Measurements from ENCODE around the gene SMC3. TPM values are rescaled to one million over a fixed set of nuclear protein-coding genes. Genes with fewer than 3 reads are reported as not detected.

The SMC3 gene
- polyA plus RNA-seq, 1 of the 3 experiments (the other 2 are of a cell fraction), result 10.1 TPM

DNA sequence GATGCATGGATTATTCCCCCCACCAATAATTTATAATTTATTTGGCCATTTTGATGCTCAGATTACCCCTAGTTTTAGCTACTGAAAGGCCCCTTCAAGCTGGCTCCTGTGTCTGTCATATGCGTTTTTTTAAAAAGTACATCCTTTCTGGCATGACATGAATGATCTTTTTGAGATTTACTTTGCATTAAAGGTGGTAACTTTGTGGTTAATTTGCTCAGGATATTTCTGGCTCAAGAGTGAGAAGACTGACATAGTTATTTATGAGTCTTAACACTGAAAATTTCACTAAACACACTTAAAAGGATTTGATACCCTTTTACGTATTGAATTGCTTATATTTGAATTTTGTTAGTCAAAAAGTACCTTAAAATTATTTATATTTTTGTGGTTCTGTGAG, 5.4 kb downstream of the SMC3 start:
- no peak overlapping the region for H3K4me3 ChIP-seq (ENCODE audit: low read depth in 2 of 2, low read length in 1 of 2)
- no peak overlapping the region for H3K9ac ChIP-seq
- peaks cover 42 to 63% of the 10 kb centered on the region in 2 experiments for H3K36me3 ChIP-seq (replicated peaks in 1 of 2; ENCODE audit: control insufficient read depth in 1 of 2, insufficient read depth in 2 of 2, low read length in 1 of 2)
- H3K27ac ChIP-seq (ENCODE audit: low read depth in 2 of 2, low read length in 1 of 2), result no peak overlapping the region
- H3F3A ChIP-seq (replicated peaks; ENCODE audit: insufficient read depth), result peaks cover 4% of the 10 kb centered on the region
- ChIA-PET POLR2A (no interaction called here), CTCF (interaction anchor here (0.7 to 1.0 kb wide), 2 partner anchors 11 to 27 kb away, joined by 3 read pairs; no protein-coding TSS in a partner anchor)
- 94% methylated on average over 2 of the region's 2 CpGs for WGBS (ENCODE audit: low lambda C conversion rate)
- H3K4me2 ChIP-seq, result no peak overlapping the region
- H4K20me1 ChIP-seq (ENCODE audit: insufficient read depth), result peaks cover 23% of the 10 kb centered on the region
- DNase-seq, result no peak
- H3K9me2 ChIP-seq, result no peaks in the 10 kb centered on the region
- H3K27me3 ChIP-seq (ENCODE audit: insufficient read depth), result no peaks in the 10 kb centered on the region
- peaks cover 96% of the 10 kb centered on the region for H3K79me2 ChIP-seq (ENCODE audit: insufficient read depth)
- H2AFZ ChIP-seq (ENCODE audit: low read depth), result no peak overlapping the region
- TF ChIP-seq MXI1 (IDR thresholded peaks at IDR 0.05; ENCODE audit: low read depth, low read length) (no peak), CHD2 (IDR thresholded peaks at IDR 0.05; ENCODE audit: low read length, partially characterized antibody) (no peak), GABPA (IDR thresholded peaks at IDR 0.05; ENCODE audit: low read depth) (no peak), JUND (IDR thresholded peaks at IDR 0.05) (no peak), RCOR1 (IDR thresholded peaks at IDR 0.05; ENCODE audit: low read length) (no peak), RFX5 (IDR thresholded peaks at IDR 0.05; ENCODE audit: low read length) (no peak)
- H3K9me3 ChIP-seq, result no peaks in the 10 kb centered on the region
- peaks cover 12 to 18% of the 10 kb centered on the region in 2 experiments; a peak in 3 of 4 replicates for H3K4me1 ChIP-seq (ENCODE audit: control insufficient read depth in 1 of 2, insufficient read depth in 2 of 2, low read depth in 1 of 2, low read length in 1 of 2)

DNA sequence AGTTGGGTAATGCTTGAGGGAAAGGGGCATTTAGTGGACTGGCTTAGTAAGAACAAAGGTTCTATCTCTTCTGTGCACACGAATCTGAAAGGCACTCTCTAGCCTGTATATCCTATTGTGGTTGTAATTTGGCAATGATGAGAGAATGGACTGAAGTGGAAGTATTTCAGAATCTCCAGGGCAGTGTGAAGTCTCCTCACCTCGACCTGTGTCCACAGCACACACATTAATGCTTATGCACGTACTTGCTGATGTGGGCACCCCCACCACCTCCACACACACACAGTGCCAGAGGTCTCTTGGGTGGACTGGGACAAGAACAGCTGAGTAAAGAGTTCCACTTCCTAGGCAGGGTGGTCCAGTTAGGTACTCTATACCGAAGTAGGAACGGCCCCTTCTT, 6.9 kb downstream of the SMC3 start:
- Histone ChIP-seq H3K9me3 (no peaks in the 10 kb centered on the region), H3K9ac (no peak overlapping the region), H3K4me3 (ENCODE audit: low read depth in 2 of 2, low read length in 1 of 2) (no peak overlapping the region), H3K27me3 (ENCODE audit: insufficient read depth) (no peaks in the 10 kb centered on the region), H4K20me1 (ENCODE audit: insufficient read depth) (peaks cover 12% of the 10 kb centered on the region; the same call in 1 of the 2 replicates), H3K4me2 (no peak overlapping the region), H3F3A (replicated peaks; ENCODE audit: insufficient read depth) (peaks cover 7% of the 10 kb centered on the region), H3K27ac (ENCODE audit: low read depth in 2 of 2, low read length in 1 of 2) (no peak overlapping the region; a peak in 1 of 4 replicates), H3K36me3 (replicated peaks in 1 of 2; ENCODE audit: control insufficient read depth in 1 of 2, insufficient read depth in 2 of 2, low read length in 1 of 2) (peaks cover 57 to 78% of the 10 kb centered on the region in 2 experiments), H3K9me2 (no peaks in the 10 kb centered on the region), H2AFZ (ENCODE audit: low read depth) (no peak overlapping the region), H3K4me1 (ENCODE audit: control insufficient read depth in 1 of 2, insufficient read depth in 2 of 2, low read depth in 1 of 2, low read length in 1 of 2) (peaks cover 12% of the 10 kb centered on the region in 2 experiments; a peak in 3 of 4 replicates), H3K79me2 (ENCODE audit: insufficient read depth) (peaks cover 87% of the 10 kb centered on the region)
- 94% methylated on average over 5 of the region's 5 CpGs for WGBS (ENCODE audit: low lambda C conversion rate)
- no peak for TF ChIP-seq RFX5 (IDR thresholded peaks at IDR 0.05; ENCODE audit: low read length)
- TF ChIP-seq, protein P1, sequence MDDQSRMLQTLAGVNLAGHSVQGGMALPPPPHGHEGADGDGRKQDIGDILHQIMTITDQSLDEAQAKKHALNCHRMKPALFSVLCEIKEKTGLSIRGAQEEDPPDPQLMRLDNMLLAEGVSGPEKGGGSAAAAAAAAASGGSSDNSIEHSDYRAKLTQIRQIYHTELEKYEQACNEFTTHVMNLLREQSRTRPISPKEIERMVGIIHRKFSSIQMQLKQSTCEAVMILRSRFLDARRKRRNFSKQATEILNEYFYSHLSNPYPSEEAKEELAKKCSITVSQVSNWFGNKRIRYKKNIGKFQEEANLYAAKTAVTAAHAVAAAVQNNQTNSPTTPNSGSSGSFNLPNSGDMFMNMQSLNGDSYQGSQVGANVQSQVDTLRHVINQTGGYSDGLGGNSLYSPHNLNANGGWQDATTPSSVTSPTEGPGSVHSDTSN (IDR thresholded peaks at IDR 0.05), result no peak
- TF ChIP-seq, protein P2, sequence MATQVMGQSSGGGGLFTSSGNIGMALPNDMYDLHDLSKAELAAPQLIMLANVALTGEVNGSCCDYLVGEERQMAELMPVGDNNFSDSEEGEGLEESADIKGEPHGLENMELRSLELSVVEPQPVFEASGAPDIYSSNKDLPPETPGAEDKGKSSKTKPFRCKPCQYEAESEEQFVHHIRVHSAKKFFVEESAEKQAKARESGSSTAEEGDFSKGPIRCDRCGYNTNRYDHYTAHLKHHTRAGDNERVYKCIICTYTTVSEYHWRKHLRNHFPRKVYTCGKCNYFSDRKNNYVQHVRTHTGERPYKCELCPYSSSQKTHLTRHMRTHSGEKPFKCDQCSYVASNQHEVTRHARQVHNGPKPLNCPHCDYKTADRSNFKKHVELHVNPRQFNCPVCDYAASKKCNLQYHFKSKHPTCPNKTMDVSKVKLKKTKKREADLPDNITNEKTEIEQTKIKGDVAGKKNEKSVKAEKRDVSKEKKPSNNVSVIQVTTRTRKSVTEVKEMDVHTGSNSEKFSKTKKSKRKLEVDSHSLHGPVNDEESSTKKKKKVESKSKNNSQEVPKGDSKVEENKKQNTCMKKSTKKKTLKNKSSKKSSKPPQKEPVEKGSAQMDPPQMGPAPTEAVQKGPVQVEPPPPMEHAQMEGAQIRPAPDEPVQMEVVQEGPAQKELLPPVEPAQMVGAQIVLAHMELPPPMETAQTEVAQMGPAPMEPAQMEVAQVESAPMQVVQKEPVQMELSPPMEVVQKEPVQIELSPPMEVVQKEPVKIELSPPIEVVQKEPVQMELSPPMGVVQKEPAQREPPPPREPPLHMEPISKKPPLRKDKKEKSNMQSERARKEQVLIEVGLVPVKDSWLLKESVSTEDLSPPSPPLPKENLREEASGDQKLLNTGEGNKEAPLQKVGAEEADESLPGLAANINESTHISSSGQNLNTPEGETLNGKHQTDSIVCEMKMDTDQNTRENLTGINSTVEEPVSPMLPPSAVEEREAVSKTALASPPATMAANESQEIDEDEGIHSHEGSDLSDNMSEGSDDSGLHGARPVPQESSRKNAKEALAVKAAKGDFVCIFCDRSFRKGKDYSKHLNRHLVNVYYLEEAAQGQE (IDR thresholded peaks at IDR 0.05; ENCODE audit: low read depth, low read length), result no peak
- no peak for TF ChIP-seq MEF2A (IDR thresholded peaks at IDR 0.05; ENCODE audit: borderline replicate concordance, low read depth)
- no peak for TF ChIP-seq RCOR1 (IDR thresholded peaks at IDR 0.05; ENCODE audit: low read length)
- no peak for TF ChIP-seq NRF1 (IDR thresholded peaks at IDR 0.05; ENCODE audit: low read depth, low read length)
- TF ChIP-seq, protein P3, sequence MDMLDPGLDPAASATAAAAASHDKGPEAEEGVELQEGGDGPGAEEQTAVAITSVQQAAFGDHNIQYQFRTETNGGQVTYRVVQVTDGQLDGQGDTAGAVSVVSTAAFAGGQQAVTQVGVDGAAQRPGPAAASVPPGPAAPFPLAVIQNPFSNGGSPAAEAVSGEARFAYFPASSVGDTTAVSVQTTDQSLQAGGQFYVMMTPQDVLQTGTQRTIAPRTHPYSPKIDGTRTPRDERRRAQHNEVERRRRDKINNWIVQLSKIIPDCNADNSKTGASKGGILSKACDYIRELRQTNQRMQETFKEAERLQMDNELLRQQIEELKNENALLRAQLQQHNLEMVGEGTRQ (IDR thresholded peaks at IDR 0.05; ENCODE audit: borderline replicate concordance, low read depth, low read length), result no peak
- TF ChIP-seq, protein P4, sequence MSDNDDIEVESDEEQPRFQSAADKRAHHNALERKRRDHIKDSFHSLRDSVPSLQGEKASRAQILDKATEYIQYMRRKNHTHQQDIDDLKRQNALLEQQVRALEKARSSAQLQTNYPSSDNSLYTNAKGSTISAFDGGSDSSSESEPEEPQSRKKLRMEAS (IDR thresholded peaks at IDR 0.05; ENCODE audit: low read depth), result no peak
- no peak for TF ChIP-seq FOSL2 (IDR thresholded peaks at IDR 0.05; ENCODE audit: borderline replicate concordance, low read depth)
- no peak for TF ChIP-seq EZH2phosphoT487 (IDR thresholded peaks at IDR 0.05; ENCODE audit: borderline replicate concordance, low read depth)
- TF ChIP-seq POLR2AphosphoS5 (IDR thresholded peaks at IDR 0.05; ENCODE audit: low read depth, low read length), result no peak
- CTCF ChIA-PET, result interaction anchor here (0.7 kb wide), 1 partner anchor 28 kb away, joined by 3 read pairs; no protein-coding TSS in a partner anchor
- POLR2A ChIA-PET, result no interaction called here
- DNase-seq, result no peak

All from SK-N-SH (cell line).